ENCODE results near the gene CBFA2T2. TPM values are rescaled to one million over a fixed set of nuclear protein-coding genes. Genes with fewer than 3 reads are reported as not detected.

The CBFA2T2 gene
- total RNA-seq, 1 experiment from 2014 or later = 13.1 TPM

- no peak for DNase-seq (ENCODE audit: low spot score)
- ChIA-PET POLR2A (ENCODE audit: low non-redundant PET) (no interaction called here), CTCF (no interaction called here)
- TF ChIP-seq CTCF (conservative IDR thresholded peaks at IDR 0.05; ENCODE audit: low read depth, low read length) (no peak), EZH2 (IDR thresholded peaks at IDR 0.05; ENCODE audit: borderline replicate concordance, low read depth, low read length, poor library complexity, severe bottlenecking) (no peak)
- no peaks in the 10 kb centered on the region for H3K9me3 ChIP-seq (ENCODE audit: low read depth, low read length, poor library complexity, severe bottlenecking)
- H3K36me3 ChIP-seq (ENCODE audit: insufficient read depth, low read length, poor library complexity, severe bottlenecking) = no peaks in the 10 kb centered on the region
- intact Hi-C loops (cut with micrococcal nuclease; ENCODE audit: unreplicated experiment) = no loop called here
- BruUV-seq (replicated peaks) = no TSS peak
- H3K27me3 ChIP-seq (replicated peaks; ENCODE audit: insufficient read depth, low read depth, low read length, poor library complexity) = no peaks in the 10 kb centered on the region
- no peak overlapping the region for H3K4me3 ChIP-seq (ENCODE audit: low read depth, low read length, poor library complexity, severe bottlenecking)
- peaks cover 8% of the 10 kb centered on the region for H3K4me1 ChIP-seq (ENCODE audit: insufficient read depth, low read length, poor library complexity, severe bottlenecking)
- H3K27ac ChIP-seq (ENCODE audit: low read depth, low read length, poor library complexity, severe bottlenecking) = no peak overlapping the region
Observed at GRCh38 chr20:33521461-33521860, 31.6 kb downstream of the CBFA2T2 start.

- CTCF ChIA-PET = interaction anchor here (0.6 kb wide), 1 partner anchor 25 kb away, joined by 5 read pairs; no protein-coding TSS in a partner anchor
- no peaks in the 10 kb centered on the region for H3K36me3 ChIP-seq (ENCODE audit: insufficient read depth, low read length, poor library complexity, severe bottlenecking)
- H3K27me3 ChIP-seq (replicated peaks; ENCODE audit: insufficient read depth, low read depth, low read length, poor library complexity) = no peaks in the 10 kb centered on the region
- H3K9me3 ChIP-seq (ENCODE audit: low read depth, low read length, poor library complexity, severe bottlenecking) = no peaks in the 10 kb centered on the region
- POLR2A ChIA-PET (ENCODE audit: low non-redundant PET) = no interaction called here
- DNase-seq (ENCODE audit: low spot score) = no peak
- H3K27ac ChIP-seq (ENCODE audit: low read depth, low read length, poor library complexity, severe bottlenecking) = no peak overlapping the region
- intact Hi-C loops (cut with micrococcal nuclease; ENCODE audit: unreplicated experiment) = no loop called here
- TF ChIP-seq CTCF (conservative IDR thresholded peaks at IDR 0.05; ENCODE audit: low read depth, low read length) (no peak), EZH2 (IDR thresholded peaks at IDR 0.05; ENCODE audit: borderline replicate concordance, low read depth, low read length, poor library complexity, severe bottlenecking) (no peak)
- no TSS peak for BruUV-seq (replicated peaks)
- peaks cover 8% of the 10 kb centered on the region for H3K4me1 ChIP-seq (ENCODE audit: insufficient read depth, low read length, poor library complexity, severe bottlenecking)
- H3K4me3 ChIP-seq (ENCODE audit: low read depth, low read length, poor library complexity, severe bottlenecking) = no peak overlapping the region
Observed at GRCh38 chr20:33522256-33522820, 32.4 kb downstream of the CBFA2T2 start.

- H3K27me3 ChIP-seq (replicated peaks; ENCODE audit: insufficient read depth, low read depth, low read length, poor library complexity) = no peaks in the 10 kb centered on the region
Observed at GRCh38 chr20:33524261-33524660, 34.4 kb downstream of the CBFA2T2 start.

More at GRCh38 chr20:33524261-33524660, 34.4 kb downstream of the CBFA2T2 start:
- BruUV-seq (replicated peaks) = no TSS peak
- no peaks in the 10 kb centered on the region for H3K9me3 ChIP-seq (ENCODE audit: low read depth, low read length, poor library complexity, severe bottlenecking)
- H3K36me3 ChIP-seq (ENCODE audit: insufficient read depth, low read length, poor library complexity, severe bottlenecking) = no peaks in the 10 kb centered on the region
- H3K4me3 ChIP-seq (ENCODE audit: low read depth, low read length, poor library complexity, severe bottlenecking) = no peak overlapping the region
- DNase-seq (ENCODE audit: low spot score) = no peak
- no peak overlapping the region for H3K27ac ChIP-seq (ENCODE audit: low read depth, low read length, poor library complexity, severe bottlenecking)
- intact Hi-C loops (cut with micrococcal nuclease; ENCODE audit: unreplicated experiment) = no loop called here
- TF ChIP-seq CTCF (conservative IDR thresholded peaks at IDR 0.05; ENCODE audit: low read depth, low read length) = no peak
- TF ChIP-seq EZH2 (IDR thresholded peaks at IDR 0.05; ENCODE audit: borderline replicate concordance, low read depth, low read length, poor library complexity, severe bottlenecking) = no peak
- peaks cover 4% of the 10 kb centered on the region for H3K4me1 ChIP-seq (ENCODE audit: insufficient read depth, low read length, poor library complexity, severe bottlenecking)
- POLR2A ChIA-PET (ENCODE audit: low non-redundant PET) = no interaction called here
- CTCF ChIA-PET = no interaction called here

Data from A673 (cell line).